ENCODE measurements around the gene KDM3A.
"Not testable (repeated sequence)": the region's sequence is repeated elsewhere in the genome, so short reads cannot be mapped to it uniquely, and the experiment has no call there.

The KDM3A gene

GRCh38 chr2:86480105-86480504, 38.9 kb downstream of the KDM3A start:
- DNase-seq (ENCODE audit: low spot score), result peak; percentile 22

GRCh38 chr2:86482034-86482433, 40.9 kb downstream of the KDM3A start:
- DNase-seq (ENCODE audit: low spot score), result no peak

GRCh38 chr2:86484385-86484784, 43.2 kb downstream of the KDM3A start:
- no peak for DNase-seq (ENCODE audit: low spot score)

GRCh38 chr2:86485103-86485502, 43.9 kb downstream of the KDM3A start:
- no peak for DNase-seq (ENCODE audit: low spot score)

GRCh38 chr2:86485802-86486201, 44.6 kb downstream of the KDM3A start:
- DNase-seq (ENCODE audit: low spot score), result no peak

- DNase-seq (ENCODE audit: low spot score), result no peak
Measured at GRCh38 chr2:86487062-86487461, 45.9 kb downstream of the KDM3A start.

GRCh38 chr2:86488561-86489250, 47.5 kb downstream of the KDM3A start:
- DNase-seq (ENCODE audit: low spot score), result no peak

- DNase-seq (ENCODE audit: low spot score), result no peak
Measured at GRCh38 chr2:86489542-86489941, 48.4 kb downstream of the KDM3A start.

GRCh38 chr2:86490245-86490644, 49.1 kb downstream of the KDM3A start:
- DNase-seq (ENCODE audit: low spot score), result no peak

- no peak for DNase-seq (ENCODE audit: low spot score)
Measured at GRCh38 chr2:86491088-86491487, 49.9 kb downstream of the KDM3A start.

GRCh38 chr2:86492048-86492453, 50.9 kb downstream of the KDM3A start:
- no peak for DNase-seq (ENCODE audit: low spot score)

- DNase-seq (ENCODE audit: low spot score), result not testable (repeated sequence)
Measured at GRCh38 chr2:86496391-86496790, 55.2 kb downstream of the KDM3A start.

GRCh38 chr2:86498468-86499260, 57.5 kb downstream of the KDM3A start:
- DNase-seq (ENCODE audit: low spot score), result no peak

GRCh38 chr2:86499326-86499725, 58.2 kb downstream of the KDM3A start:
- no peak for DNase-seq (ENCODE audit: low spot score)

GRCh38 chr2:86500325-86501083, 59.3 kb downstream of the KDM3A start:
- no peak for DNase-seq (ENCODE audit: low spot score)

- DNase-seq (ENCODE audit: low spot score), result no peak
Measured at GRCh38 chr2:86507600-86507999, 66.4 kb downstream of the KDM3A start.

- no peak for DNase-seq (ENCODE audit: low spot score)
Measured at GRCh38 chr2:86510436-86510933, 69.3 kb downstream of the KDM3A start.

- no peak for DNase-seq (ENCODE audit: low spot score)
Measured at GRCh38 chr2:86512034-86512433, 70.9 kb downstream of the KDM3A start.

GRCh38 chr2:86512892-86513291, 71.7 kb downstream of the KDM3A start:
- no peak for DNase-seq (ENCODE audit: low spot score)

- DNase-seq (ENCODE audit: low spot score), result no peak
Measured at GRCh38 chr2:86513948-86514660, 72.9 kb downstream of the KDM3A start.

- DNase-seq (ENCODE audit: low spot score), result no peak
Measured at GRCh38 chr2:86518481-86518880, 77.3 kb downstream of the KDM3A start.

GRCh38 chr2:86519349-86519748, 78.2 kb downstream of the KDM3A start:
- no peak for DNase-seq (ENCODE audit: low spot score)
